Measurements from ENCODE around the gene EGLN3. TPM values are rescaled to one million over a fixed set of nuclear protein-coding genes. Genes with fewer than 3 reads are reported as not detected.

Gene EGLN3
- total and polyA plus RNA-seq, 2 of the 13 experiments (the other 11 are each of a cell fraction or from before 2014, with no cell fraction given), result 0.18 to 27.3 TPM

GRCh38 chr14:33987565-33988080 lies 36.7 kb upstream of the EGLN3 start (continued):
- TF ChIP-seq, protein P1, sequence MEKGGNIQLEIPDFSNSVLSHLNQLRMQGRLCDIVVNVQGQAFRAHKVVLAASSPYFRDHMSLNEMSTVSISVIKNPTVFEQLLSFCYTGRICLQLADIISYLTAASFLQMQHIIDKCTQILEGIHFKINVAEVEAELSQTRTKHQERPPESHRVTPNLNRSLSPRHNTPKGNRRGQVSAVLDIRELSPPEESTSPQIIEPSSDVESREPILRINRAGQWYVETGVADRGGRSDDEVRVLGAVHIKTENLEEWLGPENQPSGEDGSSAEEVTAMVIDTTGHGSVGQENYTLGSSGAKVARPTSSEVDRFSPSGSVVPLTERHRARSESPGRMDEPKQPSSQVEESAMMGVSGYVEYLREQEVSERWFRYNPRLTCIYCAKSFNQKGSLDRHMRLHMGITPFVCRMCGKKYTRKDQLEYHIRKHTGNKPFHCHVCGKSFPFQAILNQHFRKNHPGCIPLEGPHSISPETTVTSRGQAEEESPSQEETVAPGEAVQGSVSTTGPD (CRISPR knock-in tag; IDR thresholded peaks at IDR 0.05), result no peak
- TF ChIP-seq TP53 (CRISPR knock-in tag; conservative IDR thresholded peaks at IDR 0.05) (no peak), ZNF841 (CRISPR knock-in tag; IDR thresholded peaks at IDR 0.05; ENCODE audit: borderline replicate concordance) (no peak), FOXJ3 (CRISPR knock-in tag; IDR thresholded peaks at IDR 0.05; ENCODE audit: borderline replicate concordance) (peak; percentile 69; the same call in 1 of the 2 replicates), ADNP (CRISPR knock-in tag; IDR thresholded peaks at IDR 0.05) (no peak), ZNF235 (CRISPR knock-in tag; IDR thresholded peaks at IDR 0.05; ENCODE audit: borderline replicate concordance) (no peak), REL (CRISPR knock-in tag; conservative IDR thresholded peaks at IDR 0.05) (no peak), SETDB1 (CRISPR knock-in tag; IDR thresholded peaks at IDR 0.05; ENCODE audit: borderline replicate concordance) (no peak), ZNF780A (CRISPR knock-in tag; IDR thresholded peaks at IDR 0.05) (no peak), ZNF556 (CRISPR knock-in tag; IDR thresholded peaks at IDR 0.05; ENCODE audit: borderline replicate concordance) (peak; percentile 25; the same call in 1 of the 2 replicates)

GRCh38 chr14:33986804-33987203 lies 35.9 kb upstream of the EGLN3 start:
- peaks cover 35% of the 10 kb centered on the region for H3K4me1 ChIP-seq (ENCODE audit: insufficient read depth, low read length)
- CTCF ChIA-PET (ENCODE audit: low intra/inter-chr PET ratio, low total read pairs), result no interaction called here
- POLR2A ChIA-PET, result interaction anchor here (1.5 to 1.9 kb wide), 2 partner anchors 37 to 73 kb away, joined by 5 to 9 read pairs; no protein-coding TSS in a partner anchor
- no peak for FAIRE-seq
- no peak overlapping the region; the same call in 1 of the 2 replicates for H3K4me2 ChIP-seq (ENCODE audit: low read depth, low read length)
- H3K36me3 ChIP-seq (replicated peaks in 1 of 2; ENCODE audit: control insufficient read depth in 1 of 2, insufficient read depth in 2 of 2, low read length in 2 of 2), result no peaks in the 10 kb centered on the region
- intact Hi-C loops (cut with micrococcal nuclease; ENCODE audit: unreplicated experiment), result loop anchor here (1.0 kb wide), 1 partner anchor 37 kb away; no protein-coding TSS in a partner anchor
- no peak for DNase-seq (ENCODE audit: low spot score)
- no peak overlapping the region for H3K27ac ChIP-seq (ENCODE audit: extremely low read length, insufficient read depth, low read length)
- WGBS (ENCODE audit: low lambda C conversion rate), result 54% methylated on average over 5 of the region's 5 CpGs
- H3K27me3 ChIP-seq (ENCODE audit: control insufficient read depth in 1 of 2, insufficient read depth in 2 of 2, low read length in 2 of 2), result no peaks in the 10 kb centered on the region
- no peaks in the 10 kb centered on the region for H3K79me2 ChIP-seq (ENCODE audit: insufficient read depth, low read length)
- H2AFZ ChIP-seq (ENCODE audit: low read length), result no peak overlapping the region
- H4K20me1 ChIP-seq (ENCODE audit: insufficient read depth, low read length), result no peaks in the 10 kb centered on the region
- peaks cover 9% of the 10 kb centered on the region; the same call in 1 of the 2 replicates for H3K9me3 ChIP-seq (ENCODE audit: low read length)
- in situ Hi-C loops (cut with HindIII; ENCODE audit: extremely low pct_ligation_motif_present, low pct_unique_long_range_greater_than_20kb), result no loop called here
- no TSS peak for BruUV-seq (replicated peaks)
- H3K9ac ChIP-seq (ENCODE audit: insufficient read depth, low read depth, low read length), result no peak overlapping the region
- H3K4me3 ChIP-seq (replicated peaks in 1 of 3; ENCODE audit: insufficient read depth in 1 of 3, low read depth in 2 of 3, low read length in 3 of 3), result no peak overlapping the region
- ATAC-seq, result peak; percentile 6; the same call in 1 of the 3 replicates
- no peak for TF ChIP-seq ZSCAN25 (CRISPR knock-in tag; IDR thresholded peaks at IDR 0.05)
- no peak for TF ChIP-seq GLI4 (CRISPR knock-in tag; IDR thresholded peaks at IDR 0.05; ENCODE audit: borderline replicate concordance)
- no peak for TF ChIP-seq EZH2 (conservative IDR thresholded peaks at IDR 0.05; ENCODE audit: low read depth, low read length)
- peak; percentile 65 for TF ChIP-seq ZNF143 (CRISPR knock-in tag; IDR thresholded peaks at IDR 0.05)
- TF ChIP-seq NFKB2 (CRISPR knock-in tag; IDR thresholded peaks at IDR 0.05; ENCODE audit: borderline replicate concordance), result no peak
- peak; percentile 64 for TF ChIP-seq FOSL2 (CRISPR knock-in tag; IDR thresholded peaks at IDR 0.05)
- TF ChIP-seq ARID2 (CRISPR knock-in tag; IDR thresholded peaks at IDR 0.05; ENCODE audit: borderline replicate concordance), result no peak
- peak; percentile 28; the same call in 1 of the 2 replicates for TF ChIP-seq SRF (IDR thresholded peaks at IDR 0.05; ENCODE audit: low read depth, low read length)
- no peak for TF ChIP-seq SRY (CRISPR knock-in tag; IDR thresholded peaks at IDR 0.05)
- TF ChIP-seq THAP11 (CRISPR knock-in tag; IDR thresholded peaks at IDR 0.05), result peak; percentile 95
- peak; percentile 55 for TF ChIP-seq TEAD3 (CRISPR knock-in tag; optimal IDR thresholded peaks at IDR 0.05; ENCODE audit: borderline replicate concordance)
